Measurements from ENCODE around the gene CTSO.

DNA sequence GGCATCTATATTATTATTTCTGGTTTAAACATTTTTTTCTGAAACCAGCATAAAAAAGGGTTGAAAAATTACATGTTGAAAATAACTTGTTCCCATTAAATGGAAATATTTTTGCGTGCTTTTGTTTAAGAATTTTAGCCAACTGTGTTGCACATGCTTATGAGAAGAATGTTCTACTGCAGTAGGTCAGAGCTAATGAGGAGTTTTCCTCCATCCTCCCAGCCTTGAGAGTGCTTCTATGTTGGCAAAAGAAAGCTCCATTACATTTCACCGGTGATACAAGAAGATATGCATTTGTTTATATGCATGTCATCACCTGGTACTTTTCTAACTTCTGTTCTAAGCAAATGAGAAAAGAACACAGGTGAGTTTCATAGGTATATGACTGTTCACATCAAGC is 63.7 kb downstream of the CTSO start:
- TF ChIP-seq GATA2 (IDR thresholded peaks at IDR 0.05; ENCODE audit: low read depth, low read length) (no peak), GATA3 (IDR thresholded peaks at IDR 0.05; ENCODE audit: low read depth, low read length) (no peak)

Measured in SH-SY5Y (cell line).